ENCODE results near the gene ZACN.

Gene ZACN

GRCh38 chr17:76091526-76092286 is 12.7 kb downstream of the ZACN start:
- no peaks in the 10 kb centered on the region for H3K27me3 Mint-ChIP-seq
- H3K9me3 Mint-ChIP-seq = no peaks in the 10 kb centered on the region
- peaks cover 53 to 63% of the 10 kb centered on the region in 2 donors for H3K36me3 Mint-ChIP-seq
- H3K4me3 Mint-ChIP-seq = peak overlapping the region in 1 of 2 donors; percentile 60
- no peak overlapping the region for H3K27ac Mint-ChIP-seq
- DNase-seq = no peak
- H3K4me1 Mint-ChIP-seq = peaks cover 3 to 4% of the 10 kb centered on the region in 2 donors
- ATAC-seq (replicated peaks) = no peak

GRCh38 chr17:76092526-76093413 is 13.8 kb downstream of the ZACN start:
- DNase-seq (no peak), ATAC-seq (replicated peaks) (no peak)
- Mint-ChIP-seq H3K9me3 (no peaks in the 10 kb centered on the region), H3K27ac (no peak overlapping the region), H3K4me1 (peaks cover 3 to 4% of the 10 kb centered on the region in 2 donors), H3K4me3 (no peak overlapping the region), H3K36me3 (peaks cover 46 to 68% of the 10 kb centered on the region in 2 donors), H3K27me3 (no peaks in the 10 kb centered on the region)

- DNase-seq = no peak
- no peak for ATAC-seq (replicated peaks)
- H3K9me3 Mint-ChIP-seq = no peaks in the 10 kb centered on the region
- H3K4me3 Mint-ChIP-seq = no peak overlapping the region
- H3K4me1 Mint-ChIP-seq = peaks cover 3 to 4% of the 10 kb centered on the region in 2 donors
- H3K36me3 Mint-ChIP-seq = peaks cover 41 to 67% of the 10 kb centered on the region in 2 donors
- no peak overlapping the region for H3K27ac Mint-ChIP-seq
- no peaks in the 10 kb centered on the region for H3K27me3 Mint-ChIP-seq
Observed at GRCh38 chr17:76094046-76094445, 15.1 kb downstream of the ZACN start.

GRCh38 chr17:76095943-76096342 is 17.0 kb downstream of the ZACN start:
- Mint-ChIP-seq H3K27ac (no peak overlapping the region), H3K4me3 (no peak overlapping the region), H3K27me3 (no peaks in the 10 kb centered on the region), H3K4me1 (peaks cover 3 to 5% of the 10 kb centered on the region in 2 donors), H3K9me3 (no peaks in the 10 kb centered on the region), H3K36me3 (peaks cover 36 to 58% of the 10 kb centered on the region in 2 donors)
- ATAC-seq (replicated peaks) (no peak), DNase-seq (no peak)

GRCh38 chr17:76097716-76098295 is 18.8 kb downstream of the ZACN start:
- Mint-ChIP-seq H3K36me3 (peaks cover 34 to 55% of the 10 kb centered on the region in 2 donors), H3K27me3 (no peaks in the 10 kb centered on the region), H3K4me3 (no peak overlapping the region), H3K4me1 (peaks cover 10 to 18% of the 10 kb centered on the region in 2 donors), H3K9me3 (no peaks in the 10 kb centered on the region), H3K27ac (no peak overlapping the region)
- ATAC-seq (replicated peaks) = no peak
- DNase-seq = no peak

GRCh38 chr17:76102944-76103273 is 23.9 kb downstream of the ZACN start:
- no peak for ATAC-seq (replicated peaks)
- peak overlapping the region; percentile 96 for H3K27ac Mint-ChIP-seq
- DNase-seq = no peak
- no peaks in the 10 kb centered on the region for H3K9me3 Mint-ChIP-seq
- H3K27me3 Mint-ChIP-seq = no peaks in the 10 kb centered on the region
- H3K4me3 Mint-ChIP-seq = peak overlapping the region; percentile 93 to 99
- H3K4me1 Mint-ChIP-seq = peaks cover 12 to 18% of the 10 kb centered on the region in 2 donors
- peaks cover 19 to 21% of the 10 kb centered on the region in 2 donors for H3K36me3 Mint-ChIP-seq

GRCh38 chr17:76103274-76104139 is 24.5 kb downstream of the ZACN start, which contains the start of gene EXOC7:
Gene EXOC7, minus strand, starts transcription at chr17:76103787. Its CDS starts 95 bp downstream, at chr17:76103692.
- Mint-ChIP-seq H3K27me3 (no peaks in the 10 kb centered on the region), H3K9me3 (no peaks in the 10 kb centered on the region)

GRCh38 chr17:76104140-76104895 is 25.3 kb downstream of the ZACN start:
- H3K4me3 Mint-ChIP-seq = peak overlapping the region; percentile 93 to 99
- peaks cover 12 to 18% of the 10 kb centered on the region in 2 donors for H3K4me1 Mint-ChIP-seq
- H3K27ac Mint-ChIP-seq = peak overlapping the region; percentile 73
- no peak for ATAC-seq (replicated peaks)
- no peak for DNase-seq
- no peaks in the 10 kb centered on the region for H3K9me3 Mint-ChIP-seq
- no peaks in the 10 kb centered on the region for H3K27me3 Mint-ChIP-seq
- peaks cover 14 to 15% of the 10 kb centered on the region in 2 donors for H3K36me3 Mint-ChIP-seq

More at GRCh38 chr17:76103274-76104139, 24.5 kb downstream of the ZACN start, which contains the start of gene EXOC7:
- DNase-seq (peak; percentile 91), ATAC-seq (replicated peaks) (peak; percentile 93 to 96)
- H3K36me3 Mint-ChIP-seq = peaks cover 17 to 19% of the 10 kb centered on the region in 2 donors
- peak within 1 kb of the TSS; percentile 96 for H3K27ac Mint-ChIP-seq
- peaks cover 12 to 18% of the 10 kb centered on the region in 2 donors for H3K4me1 Mint-ChIP-seq
- peak within 1 kb of the TSS; percentile 93 to 99 for H3K4me3 Mint-ChIP-seq

- Mint-ChIP-seq H3K27me3 (no peaks in the 10 kb centered on the region), H3K4me3 (peak overlapping the region; percentile 93 to 99), H3K27ac (peak overlapping the region; percentile 73), H3K4me1 (peaks cover 12 to 18% of the 10 kb centered on the region in 2 donors), H3K9me3 (no peaks in the 10 kb centered on the region), H3K36me3 (peaks cover 11 to 14% of the 10 kb centered on the region in 2 donors)
- DNase-seq = no peak
- no peak for ATAC-seq (replicated peaks)
Observed at GRCh38 chr17:76104896-76105231, 25.9 kb downstream of the ZACN start.

- no peaks in the 10 kb centered on the region for H3K9me3 Mint-ChIP-seq
- peaks cover 9 to 10% of the 10 kb centered on the region in 2 donors for H3K4me1 Mint-ChIP-seq
- ATAC-seq (replicated peaks) (no peak), DNase-seq (no peak)
- H3K36me3 Mint-ChIP-seq = peaks cover 2 to 3% of the 10 kb centered on the region in 2 donors
- H3K27ac Mint-ChIP-seq = no peak overlapping the region
- H3K27me3 Mint-ChIP-seq = no peaks in the 10 kb centered on the region
- H3K4me3 Mint-ChIP-seq = no peak overlapping the region
Observed at GRCh38 chr17:76106703-76107102, 27.7 kb downstream of the ZACN start.

- Mint-ChIP-seq H3K36me3 (peaks cover 0 to 1% of the 10 kb centered on the region in 2 donors), H3K27ac (no peak overlapping the region), H3K4me3 (no peak overlapping the region), H3K4me1 (peaks cover 6 to 7% of the 10 kb centered on the region in 2 donors), H3K9me3 (no peaks in the 10 kb centered on the region), H3K27me3 (no peaks in the 10 kb centered on the region)
- ATAC-seq (replicated peaks) = no peak
- DNase-seq = no peak
Observed at GRCh38 chr17:76107509-76107908, 28.5 kb downstream of the ZACN start.

- peaks cover 4 to 6% of the 10 kb centered on the region in 2 donors for H3K36me3 Mint-ChIP-seq
- H3K4me3 Mint-ChIP-seq = no peak overlapping the region
- no peak for ATAC-seq (replicated peaks)
- H3K4me1 Mint-ChIP-seq = no peaks in the 10 kb centered on the region
- no peak overlapping the region for H3K27ac Mint-ChIP-seq
- peaks cover 5% of the 10 kb centered on the region in 2 donors for H3K27me3 Mint-ChIP-seq
- no peak for DNase-seq
- H3K9me3 Mint-ChIP-seq = peaks cover 4 to 5% of the 10 kb centered on the region in 2 donors
Observed at GRCh38 chr17:76111956-76112355, 33.0 kb downstream of the ZACN start.

Data from stimulated activated naive B cell treated with anti-CD40 and anti-IgM and Interleukin-4, amounts not matched to agents 10 μg/mL and 1 μg/mL and 100 μg/mL, for 72 hours (primary cell).